Motor neuron (in vitro differentiated cells): ENCODE measurements around the gene CPNE7. TPM values are rescaled to one million over a fixed set of nuclear protein-coding genes. Genes with fewer than 3 reads are reported as not detected.

Experiments used
- ATAC-seq, 8 experiments: fragments of 200-7000 bp; cut with Tn5 transposase; replicated peaks in 6 of 8; 2 replicates each; pipeline ENCODE4 v1.8.0; 2021; ENCODE audit warnings: mild to moderate bottlenecking in 8 of 8, moderate library complexity in 8 of 8
- H3K27ac ChIP-seq, 2 donors: fragments of 250-450 bp; sonication (Bioruptor Pico); 2 replicates each; pipeline ENCODE4 v1.9.0; 2021; ENCODE audit warnings: antibody characterized with exemption in 2 of 2, mild to moderate bottlenecking in 2 of 2, moderate library complexity in 1 of 2
- H3K4me1 ChIP-seq, 2 donors: fragments of 250-450 bp; sonication (Bioruptor Pico); replicated peaks in 1 of 2; 2 replicates each; pipeline ENCODE4 v1.6.1; 2021; ENCODE audit warnings: antibody characterized with exemption in 2 of 2, mild to moderate bottlenecking in 2 of 2, moderate library complexity in 1 of 2
- H3K4me3 ChIP-seq, 5 donors: fragments of 250-450 bp; sonication (Bioruptor Pico); 2 replicates each; pipeline ENCODE4 v1.9.0; 2021; ENCODE audit warnings: antibody characterized with exemption in 5 of 5, mild to moderate bottlenecking in 5 of 5, moderate library complexity in 4 of 5
- WGBS, 10 experiments: fragments of 450-650 bp; shearing (Covaris generic); methylation state at CpG; one replicate each; pipeline ENCODE4 v1.0.0; 2022; 5-methylcytosine and 5-hydroxymethylcytosine counted together
- in situ Hi-C, 9 experiments: fragments of 400-800 bp; cut with MboI; loops; one replicate each; pipeline ENCODE4 v1.15.0; 2021; ENCODE audit warnings: low sequenced_read_pairs in 9 of 9, low pct_unique_long_range_greater_than_20kb in 2 of 9; ENCODE audit not compliant: unreplicated experiment in 9 of 9
- total RNA-seq, 8 experiments: library from RNA; unstranded; fragments of 300-600 nt; gene quantifications; 2 replicates each; pipeline versions ENCODE4 v1.2.3 to v1.2.4, GENCODE V29; 2022

Gene CPNE7
- total RNA-seq, 8 experiments from 2014 or later = 2.2 to 17.1 (median 7.3) TPM; not detected in 1

DNA sequence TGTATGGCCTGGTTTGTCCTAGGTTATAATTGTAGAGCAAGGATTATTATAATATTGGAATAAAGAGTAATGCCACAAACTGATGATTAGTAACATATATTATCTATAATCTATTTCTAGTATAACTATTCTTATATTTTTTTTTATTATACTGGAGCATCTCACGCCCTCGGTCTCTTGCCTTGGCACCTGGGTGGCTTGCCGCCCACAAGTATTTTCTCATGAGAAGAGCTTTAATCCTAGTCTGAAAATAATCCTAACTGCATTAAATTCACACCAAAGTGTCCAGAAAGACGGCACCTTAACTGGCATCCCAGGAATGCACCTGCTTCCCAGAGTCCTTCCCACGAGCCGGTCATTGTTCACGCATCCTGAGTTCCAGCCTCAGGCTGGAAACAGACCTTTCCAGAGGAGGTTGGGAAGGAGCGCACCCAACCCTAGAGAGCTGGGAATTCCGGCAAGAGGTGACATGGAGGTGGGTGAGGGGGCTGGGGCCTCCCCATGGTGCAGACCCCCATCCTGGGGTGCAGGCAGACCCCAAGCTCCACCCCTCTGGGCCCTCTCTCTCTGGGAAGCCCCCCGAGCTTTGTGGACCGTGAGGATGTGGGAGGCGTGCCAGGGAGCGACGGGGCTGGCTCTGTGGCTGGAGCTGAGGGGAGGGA lies 66.0 kb downstream of the CPNE7 start:
- Histone ChIP-seq H3K4me1 (peaks cover 21 to 22% of the 10 kb centered on the region in 2 donors), H3K27ac (peak overlapping the region; percentile 91 to 92), H3K4me3 (peak overlapping the region in 2 of 5 donors; percentile 12 to 25)
- WGBS, 10 experiments = 0 to 80% (median 62%) methylated on average over 1 to 9 of the region's 14 CpGs; no CpG with 5 or more reads in 2 of the 10 experiments
- in situ Hi-C loops = no loop called here
- ATAC-seq = no peak

DNA sequence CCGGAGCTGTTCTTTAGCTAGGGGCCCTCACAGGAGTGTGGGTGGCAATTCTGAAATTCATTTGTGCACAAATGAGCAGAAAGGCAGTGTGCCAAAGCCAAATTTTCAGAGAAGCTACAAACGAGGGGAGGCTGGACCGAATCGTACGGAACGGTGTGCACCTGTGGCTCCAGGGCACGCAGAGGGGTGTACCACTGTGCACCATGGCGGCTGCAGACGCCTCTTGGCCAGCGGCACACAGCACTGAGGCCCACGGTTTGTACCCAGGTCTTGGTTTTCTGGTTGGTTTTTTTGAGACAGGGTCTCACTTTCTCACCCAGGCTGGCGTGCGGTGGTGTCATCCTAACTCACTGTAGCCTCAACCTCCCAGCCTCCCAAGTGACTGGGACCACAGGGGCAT lies 67.0 kb downstream of the CPNE7 start:
- 67 to 100% (median 89%) methylated on average over 1 to 8 of the region's 13 CpGs; no CpG with 5 or more reads in 7 of the 10 experiments for WGBS, 10 experiments
- no peak for ATAC-seq
- in situ Hi-C loops = no loop called here
- Histone ChIP-seq H3K4me1 (peaks cover 21 to 22% of the 10 kb centered on the region in 2 donors), H3K27ac (no peak overlapping the region), H3K4me3 (no peak overlapping the region)

- no peak for ATAC-seq
- no peak overlapping the region for H3K4me3 ChIP-seq
- no peak overlapping the region for H3K27ac ChIP-seq
- in situ Hi-C loops = no loop called here
- peaks cover 21 to 22% of the 10 kb centered on the region in 2 donors for H3K4me1 ChIP-seq
- WGBS, 10 experiments = 53 to 96% (median 80%) methylated on average over 1 to 6 of the region's 14 CpGs; no CpG with 5 or more reads in 3 of the 10 experiments
These were observed 68.3 kb downstream of the CPNE7 start for GRCh38 chr16:89643769-89644300.

DNA sequence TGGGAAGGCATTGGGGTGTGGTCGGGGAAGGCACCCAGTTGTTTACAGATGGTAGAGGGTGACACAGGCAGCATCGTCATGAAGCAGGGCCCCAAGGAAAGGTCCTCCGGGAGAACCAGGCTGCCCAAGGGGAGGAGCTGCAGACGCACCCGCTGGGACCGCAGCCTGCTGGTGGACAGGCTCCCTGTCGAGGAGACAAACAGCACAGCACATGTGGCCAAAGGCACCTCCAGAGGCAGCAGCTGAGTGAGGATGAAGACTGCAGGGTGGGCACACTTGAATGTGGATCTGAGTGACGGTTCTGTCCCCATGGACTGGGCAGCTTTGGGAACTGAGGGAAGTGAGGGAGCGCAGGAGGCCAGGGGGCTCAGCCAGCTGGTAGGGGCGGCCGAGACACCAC lies 69.6 kb downstream of the CPNE7 start:
- Histone ChIP-seq H3K27ac (no peak overlapping the region), H3K4me3 (no peak overlapping the region), H3K4me1 (peaks cover 13 to 14% of the 10 kb centered on the region in 2 donors)
- in situ Hi-C loops = no loop called here
- 60 to 90% (median 80%) methylated on average over 1 to 2 of the region's 11 CpGs; no CpG with 5 or more reads in 6 of the 10 experiments for WGBS, 10 experiments
- ATAC-seq = no peak

- no peak overlapping the region for H3K27ac ChIP-seq
- in situ Hi-C loops = no loop called here
- ATAC-seq = no peak
- H3K4me1 ChIP-seq = peaks cover 8 to 9% of the 10 kb centered on the region in 2 donors
- H3K4me3 ChIP-seq = no peak overlapping the region
- 84 to 100% (median 95%) methylated on average over 1 to 5 of the region's 22 CpGs; no CpG with 5 or more reads in 6 of the 10 experiments for WGBS, 10 experiments
These were observed 70.7 kb downstream of the CPNE7 start for GRCh38 chr16:89646270-89646669.

Other genes starting within 250 kb of the CPNE7 start
- 100 to 1,000 TPM in 2 of 8 experiments, 10 to 100 TPM in 6; 22.6 to 148 (median 52.5) TPM for gene ANKRD11, start 85.2 kb upstream of the CPNE7 start, total RNA-seq
- 100 to 1,000 TPM in 2 of 8 experiments, 10 to 100 TPM in 6; 47.7 to 134 (median 71.6) TPM for gene SPG7, start 67.4 kb upstream of the CPNE7 start, total RNA-seq
- gene RPL13, start 15.1 kb upstream of the CPNE7 start, total RNA-seq = 1,000 to 10,000 TPM; 1,624 to 3,284 (median 2,183) TPM
- 1 to 10 TPM in 1 of 8 experiments, under 1 TPM in 7; 0.21 to 1.4 (median 0.34) TPM for gene DPEP1, start 37.9 kb downstream of the CPNE7 start, total RNA-seq
- gene CHMP1A, start 82.0 kb downstream of the CPNE7 start, total RNA-seq = 10 to 100 TPM; 34.0 to 67.0 (median 51.4) TPM
- 10 to 100 TPM in 2 of 8 experiments, 1 to 10 TPM in 6; 4.3 to 22.4 (median 7.6) TPM for gene SPATA33, start 82.1 kb downstream of the CPNE7 start, total RNA-seq
- 100 to 1,000 TPM in 1 of 8 experiments, 10 to 100 TPM in 7; 18.3 to 122 (median 46.6) TPM for gene CDK10, start 110.9 kb downstream of the CPNE7 start, total RNA-seq
- 10 to 100 TPM in 1 of 8 experiments, 1 to 10 TPM in 7; 2.1 to 10.7 (median 6.2) TPM for gene SPATA2L, start 125.9 kb downstream of the CPNE7 start, total RNA-seq
- gene VPS9D1, start 145.1 kb downstream of the CPNE7 start, total RNA-seq = 10 to 100 TPM in 3 of 8 experiments, 1 to 10 TPM in 5; 4.5 to 14.6 (median 8.9) TPM
- gene ZNF276, start 145.8 kb downstream of the CPNE7 start, total RNA-seq = 10 to 100 TPM; 10.5 to 61.0 (median 16.0) TPM
- gene FANCA, start 240.9 kb downstream of the CPNE7 start, total RNA-seq = 10 to 100 TPM in 3 of 8 experiments, 1 to 10 TPM in 5; 3.7 to 59.7 (median 7.7) TPM